Measurements from ENCODE around the gene EPHA10.

The EPHA10 gene

GRCh38 chr1:37753473-37754321, 11.2 kb downstream of the EPHA10 start:
- TF ChIP-seq POLR2AphosphoS5 (IDR thresholded peaks at IDR 0.05; ENCODE audit: low read depth, low read length) (no peak), TAF1 (IDR thresholded peaks at IDR 0.05; ENCODE audit: borderline replicate concordance, insufficient read depth, low read length) (no peak), SIN3A (IDR thresholded peaks at IDR 0.05; ENCODE audit: borderline replicate concordance, insufficient read depth, low read length) (no peak), FOXP2 (optimal IDR thresholded peaks at IDR 0.05; ENCODE audit: borderline replicate concordance, extremely low read depth, extremely low read length, insufficient read depth) (no peak)
- TF ChIP-seq, protein P1, sequence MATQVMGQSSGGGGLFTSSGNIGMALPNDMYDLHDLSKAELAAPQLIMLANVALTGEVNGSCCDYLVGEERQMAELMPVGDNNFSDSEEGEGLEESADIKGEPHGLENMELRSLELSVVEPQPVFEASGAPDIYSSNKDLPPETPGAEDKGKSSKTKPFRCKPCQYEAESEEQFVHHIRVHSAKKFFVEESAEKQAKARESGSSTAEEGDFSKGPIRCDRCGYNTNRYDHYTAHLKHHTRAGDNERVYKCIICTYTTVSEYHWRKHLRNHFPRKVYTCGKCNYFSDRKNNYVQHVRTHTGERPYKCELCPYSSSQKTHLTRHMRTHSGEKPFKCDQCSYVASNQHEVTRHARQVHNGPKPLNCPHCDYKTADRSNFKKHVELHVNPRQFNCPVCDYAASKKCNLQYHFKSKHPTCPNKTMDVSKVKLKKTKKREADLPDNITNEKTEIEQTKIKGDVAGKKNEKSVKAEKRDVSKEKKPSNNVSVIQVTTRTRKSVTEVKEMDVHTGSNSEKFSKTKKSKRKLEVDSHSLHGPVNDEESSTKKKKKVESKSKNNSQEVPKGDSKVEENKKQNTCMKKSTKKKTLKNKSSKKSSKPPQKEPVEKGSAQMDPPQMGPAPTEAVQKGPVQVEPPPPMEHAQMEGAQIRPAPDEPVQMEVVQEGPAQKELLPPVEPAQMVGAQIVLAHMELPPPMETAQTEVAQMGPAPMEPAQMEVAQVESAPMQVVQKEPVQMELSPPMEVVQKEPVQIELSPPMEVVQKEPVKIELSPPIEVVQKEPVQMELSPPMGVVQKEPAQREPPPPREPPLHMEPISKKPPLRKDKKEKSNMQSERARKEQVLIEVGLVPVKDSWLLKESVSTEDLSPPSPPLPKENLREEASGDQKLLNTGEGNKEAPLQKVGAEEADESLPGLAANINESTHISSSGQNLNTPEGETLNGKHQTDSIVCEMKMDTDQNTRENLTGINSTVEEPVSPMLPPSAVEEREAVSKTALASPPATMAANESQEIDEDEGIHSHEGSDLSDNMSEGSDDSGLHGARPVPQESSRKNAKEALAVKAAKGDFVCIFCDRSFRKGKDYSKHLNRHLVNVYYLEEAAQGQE (IDR thresholded peaks at IDR 0.05; ENCODE audit: insufficient read depth in 1 of 2, low read depth in 2 of 2, low read length in 2 of 2): no peak

DNA sequence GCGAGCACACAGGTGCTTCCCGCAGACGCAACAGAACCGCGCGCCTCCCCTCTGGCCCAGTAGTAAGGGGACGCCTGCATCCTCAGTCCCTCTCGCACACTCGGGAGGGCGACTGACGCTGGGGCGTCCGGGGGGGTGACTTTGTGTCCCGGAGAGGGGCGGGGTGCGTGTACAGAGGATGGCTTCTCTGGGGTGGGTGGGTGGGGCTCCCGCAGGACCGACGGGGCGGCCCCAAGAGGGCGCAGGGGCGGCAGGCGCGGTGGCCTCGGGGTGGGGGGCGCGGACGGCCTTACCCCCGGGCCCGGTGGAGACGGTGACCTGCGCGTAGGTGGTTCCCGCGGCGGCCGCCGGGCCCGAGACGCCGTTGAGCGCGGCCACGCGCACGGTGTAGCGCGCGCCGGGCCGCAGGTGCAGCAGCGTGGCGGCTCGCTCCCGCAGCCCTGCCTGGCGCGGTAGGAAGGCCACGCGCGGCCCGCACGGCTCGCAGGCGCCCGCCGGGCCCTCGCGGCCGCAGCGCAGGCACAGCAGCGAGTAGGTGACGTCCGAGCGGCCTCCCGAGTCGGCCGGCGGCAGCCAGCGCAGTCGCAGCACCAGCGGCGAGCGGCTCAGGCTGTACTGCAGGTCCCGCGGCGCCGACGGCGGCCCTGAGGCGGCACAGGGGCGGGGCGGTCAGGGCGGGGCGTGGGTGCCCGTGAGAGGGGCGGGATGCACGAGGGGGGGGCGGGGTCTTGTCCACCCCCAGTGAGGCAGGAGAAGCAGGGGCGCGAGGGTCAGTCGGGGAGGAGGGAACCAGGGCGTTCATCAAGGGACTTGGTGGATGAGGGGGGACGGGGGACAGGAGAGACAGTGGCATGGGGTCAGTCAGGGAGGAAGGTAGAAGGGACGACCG, 12.1 kb downstream of the EPHA10 start:
- TF ChIP-seq TAF1 (IDR thresholded peaks at IDR 0.05; ENCODE audit: borderline replicate concordance, insufficient read depth, low read length) (no peak), FOXP2 (optimal IDR thresholded peaks at IDR 0.05; ENCODE audit: borderline replicate concordance, extremely low read depth, extremely low read length, insufficient read depth) (no peak), SIN3A (IDR thresholded peaks at IDR 0.05; ENCODE audit: borderline replicate concordance, insufficient read depth, low read length) (no peak), POLR2AphosphoS5 (IDR thresholded peaks at IDR 0.05; ENCODE audit: low read depth, low read length) (no peak)
- TF ChIP-seq, protein P1 (IDR thresholded peaks at IDR 0.05; ENCODE audit: insufficient read depth in 1 of 2, low read depth in 2 of 2, low read length in 2 of 2): no peak

GRCh38 chr1:37752213-37752582, 12.7 kb downstream of the EPHA10 start:
- TF ChIP-seq, protein P1 (IDR thresholded peaks at IDR 0.05; ENCODE audit: insufficient read depth in 1 of 2, low read depth in 2 of 2, low read length in 2 of 2): no peak
- TF ChIP-seq FOXP2 (optimal IDR thresholded peaks at IDR 0.05; ENCODE audit: borderline replicate concordance, extremely low read depth, extremely low read length, insufficient read depth) (no peak), POLR2AphosphoS5 (IDR thresholded peaks at IDR 0.05; ENCODE audit: low read depth, low read length) (no peak), SIN3A (IDR thresholded peaks at IDR 0.05; ENCODE audit: borderline replicate concordance, insufficient read depth, low read length) (no peak)

DNA sequence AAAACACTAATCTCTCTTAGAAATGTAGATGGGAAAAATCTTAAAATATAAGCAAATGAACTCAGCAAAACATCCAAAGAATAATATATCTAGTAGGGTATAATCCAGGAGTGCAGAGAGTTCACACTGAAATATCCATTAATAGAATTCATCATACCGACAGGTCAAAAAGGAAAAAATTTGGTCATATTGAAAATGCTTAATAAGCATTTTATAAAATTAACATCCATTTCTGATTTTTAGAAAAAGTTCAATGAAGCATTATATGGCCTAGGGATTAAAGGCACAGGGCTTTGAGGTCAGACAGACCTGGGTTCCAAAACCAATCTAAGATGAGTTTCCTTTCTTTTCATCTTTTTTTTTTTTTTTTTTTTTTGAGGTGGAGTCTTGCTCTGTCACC, 16.4 kb downstream of the EPHA10 start:
- TF ChIP-seq FOXP2 (optimal IDR thresholded peaks at IDR 0.05; ENCODE audit: borderline replicate concordance, extremely low read depth, extremely low read length, insufficient read depth) (no peak), POLR2AphosphoS5 (IDR thresholded peaks at IDR 0.05; ENCODE audit: low read depth, low read length) (no peak), TAF1 (IDR thresholded peaks at IDR 0.05; ENCODE audit: borderline replicate concordance, insufficient read depth, low read length) (no peak), SIN3A (IDR thresholded peaks at IDR 0.05; ENCODE audit: borderline replicate concordance, insufficient read depth, low read length) (no peak)
- TF ChIP-seq, protein P1 (IDR thresholded peaks at IDR 0.05; ENCODE audit: insufficient read depth in 1 of 2, low read depth in 2 of 2, low read length in 2 of 2): no peak

All from PFSK-1 (cell line).